A673 (cell line): ENCODE data around the gene NSD2. TPM values are rescaled to one million over a fixed set of nuclear protein-coding genes. Genes with fewer than 3 reads are reported as not detected.

Experiments used
- BruUV-seq: library from RNA; stranded (reverse); fragments of 400-500 nt; replicated peaks from 2 replicates; lab custom pipeline; 2021; lab: Mats Ljungman, UMichigan
- CTCF ChIA-PET: fragments of 300-600 bp; sonication (Branson Sonifier 250); formaldehyde crosslinking; loops from one replicate; lab custom pipeline; 2022; ENCODE audit warnings: antibody characterized with exemption; lab: Charles Lee
- POLR2A ChIA-PET: fragments of 300-600 bp; sonication (Branson Sonifier 250); formaldehyde crosslinking; loops from one replicate; lab custom pipeline; 2022; ENCODE audit warnings: antibody characterized with exemption; ENCODE audit not compliant: low non-redundant PET; lab: Charles Lee
- DNase-seq: peaks from one replicate; pipeline ENCODE4 v3.0.0-alpha.2; 2015; ENCODE audit warnings: low spot score
- H3K27ac ChIP-seq: fragments of 200-600 bp; sonication (generic); 2 replicates; pipeline ENCODE4 v1.5.1; 2016; ENCODE audit warnings: mixed run types, low read depth, mild to moderate bottlenecking, mixed read lengths, antibody characterized with exemption, low read length; ENCODE audit not compliant: poor library complexity, severe bottlenecking
- H3K27me3 ChIP-seq: fragments of 200-600 bp; sonication (generic); replicated peaks from 2 replicates; pipeline ENCODE4 v1.6.1; 2017; ENCODE audit warnings: mixed run types, low read depth, mild to moderate bottlenecking, mixed read lengths, antibody characterized with exemption, low read length; ENCODE audit not compliant: insufficient read depth, poor library complexity
- H3K36me3 ChIP-seq: fragments of 200-600 bp; sonication (generic); 2 replicates; pipeline ENCODE4 v1.6.1; 2016; ENCODE audit warnings: mixed run types, mild to moderate bottlenecking, mixed read lengths, antibody characterized with exemption, low read length; ENCODE audit not compliant: insufficient read depth, poor library complexity, severe bottlenecking
- H3K4me1 ChIP-seq: fragments of 200-600 bp; sonication (generic); 2 replicates; pipeline ENCODE4 v1.6.1; 2017; ENCODE audit warnings: mixed run types, mild to moderate bottlenecking, mixed read lengths, antibody characterized with exemption, low read length; ENCODE audit not compliant: insufficient read depth, poor library complexity, severe bottlenecking
- H3K4me3 ChIP-seq: fragments of 200-600 bp; sonication (generic); 2 replicates; pipeline ENCODE4 v1.5.1; 2016; ENCODE audit warnings: low read depth, mixed run types, mild to moderate bottlenecking, mixed read lengths, low read length; ENCODE audit not compliant: poor library complexity, severe bottlenecking
- H3K9me3 ChIP-seq: fragments of 200-600 bp; sonication (generic); 2 replicates; pipeline ENCODE4 v1.6.1; 2016; ENCODE audit warnings: mixed run types, low read depth, mild to moderate bottlenecking, mixed read lengths, antibody characterized with exemption, low read length; ENCODE audit not compliant: poor library complexity, severe bottlenecking
- CTCF ChIP-seq: fragments of 300-800, 200-600 bp; sonication (generic); conservative IDR thresholded peaks from 2 replicates; pipeline ENCODE4 v1.5.1; 2017; ENCODE audit warnings: low read depth, mild to moderate bottlenecking, antibody characterized with exemption, low read length, moderate library complexity, mixed read lengths
- EZH2 ChIP-seq: fragments of 200-600 bp; sonication (generic); IDR thresholded peaks from 2 replicates; pipeline ENCODE4 v1.6.1; 2017; ENCODE audit warnings: borderline replicate concordance, low read depth, mild to moderate bottlenecking, mixed read lengths, antibody characterized with exemption, low read length; ENCODE audit not compliant: poor library complexity, severe bottlenecking
- intact Hi-C: fragments of 100-400 bp; cut with micrococcal nuclease; formaldehyde crosslinking; loops from one replicate; pipeline ENCODE4 v1.10.0; 2022; ENCODE audit not compliant: unreplicated experiment
- total RNA-seq: library from RNA; stranded (reverse); gene quantifications from 2 replicates; pipeline ENCODE4 v1.2.3, GENCODE V29; 2021

NSD2 gene
- total RNA-seq, 1 experiment from 2014 or later: 227 TPM

DNA sequence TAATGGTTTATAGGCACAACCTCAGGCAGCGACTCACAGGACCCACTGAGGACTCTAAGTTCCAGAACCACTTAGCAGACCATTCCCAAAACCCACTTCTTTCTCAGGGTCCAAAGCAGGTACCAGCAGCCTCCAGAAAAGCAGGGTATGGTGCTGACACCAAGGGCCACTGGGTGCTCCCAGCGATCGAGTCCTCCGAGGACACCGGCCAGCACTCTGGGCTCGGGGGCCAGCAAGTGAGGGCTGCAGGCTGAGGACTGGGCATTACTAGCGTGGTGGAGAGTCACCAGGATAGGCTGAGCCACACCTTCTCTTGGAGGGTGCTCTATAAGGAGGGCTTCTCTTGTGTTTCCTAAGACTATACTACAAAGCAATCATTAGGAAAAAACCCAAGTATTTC is 34.5 kb upstream of the NSD2 start:
- TF ChIP-seq EZH2 (no peak), CTCF (no peak)
- ChIA-PET CTCF (no interaction called here), POLR2A (no interaction called here)
- no peak for DNase-seq
- Histone ChIP-seq H3K4me1 (no peaks in the 10 kb centered on the region), H3K27me3 (no peaks in the 10 kb centered on the region), H3K36me3 (peaks cover 77% of the 10 kb centered on the region), H3K27ac (no peak overlapping the region), H3K4me3 (no peak overlapping the region), H3K9me3 (no peaks in the 10 kb centered on the region)
- BruUV-seq: no TSS peak
- intact Hi-C loops: no loop called here

- BruUV-seq: no TSS peak
- Histone ChIP-seq H3K36me3 (peaks cover 78% of the 10 kb centered on the region), H3K4me1 (no peaks in the 10 kb centered on the region), H3K4me3 (no peak overlapping the region), H3K9me3 (no peaks in the 10 kb centered on the region), H3K27me3 (no peaks in the 10 kb centered on the region), H3K27ac (no peak overlapping the region)
- TF ChIP-seq EZH2 (no peak), CTCF (no peak)
- CTCF ChIA-PET: no interaction called here
- POLR2A ChIA-PET: no interaction called here
- intact Hi-C loops: no loop called here
- DNase-seq: no peak
Observed at GRCh38 chr4:1837069-1837468, 34.1 kb upstream of the NSD2 start.

- ChIA-PET CTCF (interaction anchor here (0.5 kb wide), 1 partner anchor 71 kb away, joined by 7 read pairs; no protein-coding TSS in a partner anchor), POLR2A (no interaction called here)
Observed at GRCh38 chr4:1839282-1839681, 31.9 kb upstream of the NSD2 start.

More at GRCh38 chr4:1839282-1839681, 31.9 kb upstream of the NSD2 start:
- no TSS peak for BruUV-seq
- Histone ChIP-seq H3K4me1 (no peaks in the 10 kb centered on the region), H3K27me3 (no peaks in the 10 kb centered on the region), H3K9me3 (no peaks in the 10 kb centered on the region), H3K27ac (no peak overlapping the region), H3K36me3 (peaks cover 77% of the 10 kb centered on the region), H3K4me3 (no peak overlapping the region)
- intact Hi-C loops: no loop called here
- no peak for DNase-seq
- TF ChIP-seq CTCF (no peak), EZH2 (no peak)
